ENCODE results near the gene SLC23A1. TPM values are rescaled to one million over a fixed set of nuclear protein-coding genes. Genes with fewer than 3 reads are reported as not detected.

Gene SLC23A1
- total and polyA plus RNA-seq, 2 of the 13 experiments (the other 11 are each of a cell fraction or from before 2014, with no cell fraction given): 6.0 to 6.6 TPM

- no peak for TF ChIP-seq ZBED4 (CRISPR knock-in tag; IDR thresholded peaks at IDR 0.05; ENCODE audit: borderline replicate concordance)
- no peak; the same call in 1 of the 2 replicates for TF ChIP-seq ZBTB44 (CRISPR knock-in tag; IDR thresholded peaks at IDR 0.05)
- TF ChIP-seq PHF5A (CRISPR knock-in tag; IDR thresholded peaks at IDR 0.05; ENCODE audit: low read depth, unreplicated experiment): no peak
- TF ChIP-seq ZNF143 (CRISPR knock-in tag; IDR thresholded peaks at IDR 0.05): peak; percentile 79
- TF ChIP-seq ZNF10 (CRISPR knock-in tag; IDR thresholded peaks at IDR 0.05; ENCODE audit: borderline replicate concordance, low read depth): no peak
- TF ChIP-seq SMYD3 (CRISPR knock-in tag; IDR thresholded peaks at IDR 0.05): no peak
- no peak for TF ChIP-seq PRPF4 (IDR thresholded peaks at IDR 0.05; ENCODE audit: low read depth, low read length, poor library complexity, severe bottlenecking)
- no peak for TF ChIP-seq ZSCAN30 (CRISPR knock-in tag; IDR thresholded peaks at IDR 0.05)
- TF ChIP-seq ZSCAN31 (CRISPR knock-in tag; IDR thresholded peaks at IDR 0.05; ENCODE audit: low read depth): peak; percentile 56; the same call in 1 of the 2 replicates
- peak; percentile 47; the same call in 1 of the 2 replicates for TF ChIP-seq FOXP4 (CRISPR knock-in tag; IDR thresholded peaks at IDR 0.05)
- peak; percentile 77; the same call in 1 of the 2 replicates for TF ChIP-seq BHLHE40 (IDR thresholded peaks at IDR 0.05; ENCODE audit: low read length)
- TF ChIP-seq ZNF580 (CRISPR knock-in tag; IDR thresholded peaks at IDR 0.05; ENCODE audit: borderline replicate concordance, low read depth): peak; percentile 26; the same call in 1 of the 2 replicates
- no peak for TF ChIP-seq ZNF17 (CRISPR knock-in tag; IDR thresholded peaks at IDR 0.05)
- TF ChIP-seq ZNF280B (CRISPR knock-in tag; IDR thresholded peaks at IDR 0.05; ENCODE audit: borderline replicate concordance): no peak
- TF ChIP-seq ZNF34 (CRISPR knock-in tag; IDR thresholded peaks at IDR 0.05; ENCODE audit: borderline replicate concordance): peak; percentile 30; the same call in 1 of the 2 replicates
- no peak for TF ChIP-seq SOX6 (IDR thresholded peaks at IDR 0.05)
- TF ChIP-seq SOX6 (CRISPR knock-in tag; IDR thresholded peaks at IDR 0.05): peak; percentile 89
- TF ChIP-seq ZNF761 (CRISPR knock-in tag; conservative IDR thresholded peaks at IDR 0.05): no peak; the same call in 1 of the 2 replicates
- 0 out of 2 replicates have a peak, but pooled peaks have one; percentile 36 for TF ChIP-seq RORA (CRISPR knock-in tag; IDR thresholded peaks at IDR 0.05)
- 0 out of 2 replicates have a peak, but pooled peaks have one; percentile 21 for TF ChIP-seq ATAD3A (CRISPR knock-in tag; IDR thresholded peaks at IDR 0.05)
These were observed 41.2 kb downstream of the SLC23A1 start, which contains the start of gene PAIP2 (continued) for GRCh38 chr5:139341689-139342422.

Measured in HepG2 (cell line).